Adrenal gland (tissue), 12 donors: ENCODE data around the gene RASGRP4. TPM values are rescaled to one million over a fixed set of nuclear protein-coding genes. Genes with fewer than 3 reads are reported as not detected.

Experiments
- DNase-seq, 7 donors: peaks; one replicate each; pipeline ENCODE4 v3.0.0-alpha.2; 2019 to 2020
- H3K27ac ChIP-seq, 5 donors: fragments of 200-600 bp; sonication (generic) in 4 of 5; 1 replicate in 3 of 5; 2 replicates in 2 of 5; pipeline versions ENCODE4 v1.5.1 to v1.8.0; 2016 to 2020; ENCODE audit warnings: mild to moderate bottlenecking in 1 of 5
- H3K27me3 ChIP-seq: fragments of 200-600 bp; 2 replicates; pipeline ENCODE4 v1.8.0; 2021
- H3K36me3 ChIP-seq, 2 donors: fragments of 200-600 bp; replicated peaks in 1 of 2; 1 replicate in 1 of 2; 2 replicates in 1 of 2; pipeline versions ENCODE4 v1.5.1 to v1.8.0; 2018 to 2022
- H3K4me1 ChIP-seq, 2 donors: fragments of 200-600 bp; replicated peaks in 1 of 2; 1 replicate in 1 of 2; 2 replicates in 1 of 2; pipeline versions ENCODE4 v1.5.1 to v1.8.0; 2018 to 2021
- H3K4me3 ChIP-seq, 4 donors: fragments of 200-600 bp; sonication (generic) in 3 of 4; one replicate each; pipeline ENCODE4 v1.5.1; 2016 to 2018
- H3K9me3 ChIP-seq, 3 donors: fragments of 200-600 bp; sonication (generic) in 1 of 3; replicated peaks in 1 of 3; 1 replicate in 2 of 3; 2 replicates in 1 of 3; pipeline versions ENCODE4 v1.5.1 to v1.8.0; 2016 to 2021
- POLR2A ChIP-seq, 2 donors: fragments of 450-650 bp; IDR thresholded peaks; one replicate each; pipeline ENCODE4 v1.6.1; 2017; ENCODE audit warnings: antibody characterized with exemption in 2 of 2, mild to moderate bottlenecking in 2 of 2, moderate library complexity in 1 of 2
- WGBS, 4 donors: extraction: QIAGEN DNeasy Blood & Tissue Kit in 2 of 4; methylation state at CpG; one replicate each; pipeline versions ENCODE4 v1.1.5 to v1.1.7; 2013 to 2017; 5-methylcytosine and 5-hydroxymethylcytosine counted together
- intact Hi-C, 2 donors: fragments of 100-400 bp; cut with DNase I; formaldehyde crosslinking; loops; one replicate each; pipeline versions ENCODE4 v1.14.1 to v1.15.0; 2022 to 2023
- polyA plus RNA-seq, 3 donors: library from polyadenylated mRNA; stranded (reverse); fragments of 200-250 nt in 2 of 3; fragments of 350-450 nt in 1 of 3; fragmentation: Illumina TruSeq in 1 of 3; extraction: RNeasy Lipid Tissue Mini Kit (QIAGEN cat#74804) in 1 of 3; gene quantifications; one replicate each; pipeline ENCODE4 v1.2.3, GENCODE V29; 2013 to 2014
- total RNA-seq, 9 donors: library from RNA; depleted of rRNA in 4 of 9; stranded (reverse); fragments of >200 nt in 4 of 9; fragments of 120-200 nt in 1 of 9; fragmentation: NEBNext Ultra II Directional in 1 of 9; extraction: Animal tissue kit (Norgen Biotek cat#: 25700) in 1 of 9; gene quantifications; one replicate each; pipeline versions ENCODE4 v1.1.0 to v1.2.4, GENCODE V29; 2013 to 2023
- TF ChIP-seq, protein P1 (sequence below), 6 experiments: fragments of 450-650 bp in 4 of 6; fragments of 200-600 bp in 2 of 6; sonication (generic) in 1 of 6; IDR thresholded peaks; 1 replicate in 5 of 6; 2 replicates in 1 of 6; pipeline versions ENCODE4 v1.5.1 to v1.8.0; 2016 to 2021; ENCODE audit warnings: antibody characterized with exemption in 6 of 6, mild to moderate bottlenecking in 2 of 6, moderate library complexity in 1 of 6
- donor health status: healthy with polysubstance abuse.
- donor health status: Bipolar disorder and iron deficiency.
- donor health status: DM: yes; HTN: yes; CAD: no.
- donor health status: DM: no; HTN: no; CAD: no.
- donor health status: DM: no; HTN: no; CAD: no.
- donor health status: DM: yes; HTN: yes; CAD: no.

Gene RASGRP4
- total and polyA plus RNA-seq, 12 donors = 0.22 to 10.0 (median 4.2) TPM

GRCh38 chr19:38384209-38385027 is 41.6 kb downstream of the RASGRP4 start:
- intact Hi-C loops = no loop called here
- TF ChIP-seq, protein P1, sequence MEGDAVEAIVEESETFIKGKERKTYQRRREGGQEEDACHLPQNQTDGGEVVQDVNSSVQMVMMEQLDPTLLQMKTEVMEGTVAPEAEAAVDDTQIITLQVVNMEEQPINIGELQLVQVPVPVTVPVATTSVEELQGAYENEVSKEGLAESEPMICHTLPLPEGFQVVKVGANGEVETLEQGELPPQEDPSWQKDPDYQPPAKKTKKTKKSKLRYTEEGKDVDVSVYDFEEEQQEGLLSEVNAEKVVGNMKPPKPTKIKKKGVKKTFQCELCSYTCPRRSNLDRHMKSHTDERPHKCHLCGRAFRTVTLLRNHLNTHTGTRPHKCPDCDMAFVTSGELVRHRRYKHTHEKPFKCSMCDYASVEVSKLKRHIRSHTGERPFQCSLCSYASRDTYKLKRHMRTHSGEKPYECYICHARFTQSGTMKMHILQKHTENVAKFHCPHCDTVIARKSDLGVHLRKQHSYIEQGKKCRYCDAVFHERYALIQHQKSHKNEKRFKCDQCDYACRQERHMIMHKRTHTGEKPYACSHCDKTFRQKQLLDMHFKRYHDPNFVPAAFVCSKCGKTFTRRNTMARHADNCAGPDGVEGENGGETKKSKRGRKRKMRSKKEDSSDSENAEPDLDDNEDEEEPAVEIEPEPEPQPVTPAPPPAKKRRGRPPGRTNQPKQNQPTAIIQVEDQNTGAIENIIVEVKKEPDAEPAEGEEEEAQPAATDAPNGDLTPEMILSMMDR (IDR thresholded peaks at IDR 0.05) = no peak
- no peak for TF ChIP-seq POLR2A (IDR thresholded peaks at IDR 0.05)
- no peaks in the 10 kb centered on the region for H3K9me3 ChIP-seq
- no peak for DNase-seq
- H3K4me1 ChIP-seq = peaks cover 14 to 29% of the 10 kb centered on the region in 2 donors
- 87 to 93% (median 88%) methylated on average over 3 to 10 of the region's 10 CpGs for WGBS, 4 donors
- H3K36me3 ChIP-seq = peaks cover 0 to 42% of the 10 kb centered on the region in 2 donors
- no peaks in the 10 kb centered on the region for H3K27me3 ChIP-seq
- H3K27ac ChIP-seq = no peak overlapping the region
- no peak overlapping the region for H3K4me3 ChIP-seq

DNA sequence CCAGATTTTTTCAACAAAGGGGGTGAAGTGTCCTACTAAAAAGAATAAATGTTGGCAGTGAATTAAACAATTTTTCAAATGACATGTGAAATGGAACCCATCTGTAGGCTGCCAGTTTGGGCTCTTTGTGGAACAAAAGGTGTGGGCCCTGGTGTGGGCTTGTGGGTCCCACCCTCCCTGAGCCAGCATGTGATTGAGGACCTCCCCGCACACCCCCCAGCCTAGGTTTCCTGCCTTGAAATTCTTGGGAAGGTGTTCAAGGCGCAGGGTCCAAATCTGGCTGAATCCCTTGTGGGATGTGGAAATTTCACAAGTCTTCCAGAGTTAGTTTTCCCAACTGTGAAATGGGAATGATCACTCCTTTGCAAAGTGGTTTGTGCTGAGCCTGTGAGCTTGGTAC is 42.3 kb downstream of the RASGRP4 start:
- DNase-seq = no peak
- no peak overlapping the region for H3K4me3 ChIP-seq
- H3K27ac ChIP-seq = no peak overlapping the region
- WGBS, 4 donors = 94 to 100% (median 97%) methylated on average over 2 of the region's 2 CpGs
- H3K36me3 ChIP-seq = peaks cover 0 to 49% of the 10 kb centered on the region in 2 donors
- H3K27me3 ChIP-seq = no peaks in the 10 kb centered on the region
- no peak for TF ChIP-seq POLR2A (IDR thresholded peaks at IDR 0.05)
- TF ChIP-seq, protein P1 (IDR thresholded peaks at IDR 0.05) = no peak
- intact Hi-C loops = no loop called here
- H3K9me3 ChIP-seq = no peaks in the 10 kb centered on the region
- peaks cover 14 to 24% of the 10 kb centered on the region in 2 donors for H3K4me1 ChIP-seq

GRCh38 chr19:38383184-38383583 is 42.8 kb downstream of the RASGRP4 start:
- TF ChIP-seq POLR2A (IDR thresholded peaks at IDR 0.05) = no peak
- DNase-seq = no peak
- no peak overlapping the region for H3K27ac ChIP-seq
- WGBS, 4 donors = 90 to 93% (median 92%) methylated on average over 7 to 10 of the region's 10 CpGs
- intact Hi-C loops = no loop called here
- H3K9me3 ChIP-seq = no peaks in the 10 kb centered on the region
- H3K4me3 ChIP-seq = no peak overlapping the region
- H3K27me3 ChIP-seq = no peaks in the 10 kb centered on the region
- peaks cover 0 to 51% of the 10 kb centered on the region in 2 donors for H3K36me3 ChIP-seq
- H3K4me1 ChIP-seq = peaks cover 14 to 20% of the 10 kb centered on the region in 2 donors

GRCh38 chr19:38381138-38381537 is 44.9 kb downstream of the RASGRP4 start:
- peaks cover 0 to 57% of the 10 kb centered on the region in 2 donors for H3K36me3 ChIP-seq
- H3K27me3 ChIP-seq = no peaks in the 10 kb centered on the region

More at GRCh38 chr19:38381138-38381537, 44.9 kb downstream of the RASGRP4 start:
- TF ChIP-seq, protein P1 (IDR thresholded peaks at IDR 0.05) = no peak
- TF ChIP-seq POLR2A (IDR thresholded peaks at IDR 0.05) = no peak
- DNase-seq = no peak
- intact Hi-C loops = no loop called here
- no peaks in the 10 kb centered on the region for H3K9me3 ChIP-seq
- H3K27ac ChIP-seq = no peak overlapping the region
- H3K4me3 ChIP-seq = no peak overlapping the region
- H3K4me1 ChIP-seq = peaks cover 2 to 10% of the 10 kb centered on the region in 2 donors
- WGBS, 4 donors = 90 to 96% (median 91%) methylated on average over 9 of the region's 9 CpGs
